Gastrocnemius medialis (tissue), 4 donors: ENCODE results near the gene OMP. TPM values are rescaled to one million over a fixed set of nuclear protein-coding genes. Genes with fewer than 3 reads are reported as not detected.
A peak's percentile ranks its signal among the peaks of the same experiment; 100 is the strongest.

Experiments used
- ATAC-seq, 2 donors: fragments of 150-250 bp; one replicate each; pipeline ENCODE4 v1.9.1; 2016
- DNase-seq, 2 donors: peaks; one replicate each; pipeline ENCODE4 v3.0.0-alpha.2; 2019
- H3K27ac ChIP-seq, 4 donors: fragments of 200-600 bp; sonication (generic); 1 replicate in 1 of 4; 2 replicates in 3 of 4; pipeline ENCODE4 v1.5.1; 2016 to 2018; ENCODE audit warnings: mild to moderate bottlenecking in 2 of 4, moderate library complexity in 1 of 4
- H3K27me3 ChIP-seq, 3 donors: fragments of 200-600 bp; sonication (generic) in 2 of 3; 1 replicate in 1 of 3; 2 replicates in 2 of 3; pipeline versions ENCODE4 v1.5.1 to v1.6.0; 2016 to 2019; ENCODE audit warnings: mild to moderate bottlenecking in 1 of 3, moderate library complexity in 1 of 3
- H3K36me3 ChIP-seq, 2 donors: fragments of 200-600 bp; sonication (generic) in 1 of 2; one replicate each; pipeline ENCODE4 v1.5.1; 2017 to 2018
- H3K4me1 ChIP-seq, 2 donors: fragments of 200-600 bp; sonication (generic) in 1 of 2; one replicate each; pipeline ENCODE4 v1.5.1; 2016 to 2017; ENCODE audit warnings: mild to moderate bottlenecking in 2 of 2
- H3K4me3 ChIP-seq, 4 donors: fragments of 200-600 bp; sonication (generic) in 3 of 4; 1 replicate in 1 of 4; 2 replicates in 3 of 4; pipeline ENCODE4 v1.5.1; 2016 to 2019; ENCODE audit warnings: mild to moderate bottlenecking in 2 of 4
- H3K9me3 ChIP-seq, 3 donors: fragments of 200-600 bp; sonication (generic) in 2 of 3; 1 replicate in 1 of 3; 2 replicates in 2 of 3; pipeline ENCODE4 v1.5.1; 2016 to 2019
- CTCF ChIP-seq, 5 experiments: fragments of 450-650 bp in 3 of 5; fragments of 200-600 bp in 2 of 5; sonication (generic) in 2 of 5; IDR thresholded peaks in 4 of 5; conservative IDR thresholded peaks in 1 of 5; 1 replicate in 4 of 5; 2 replicates in 1 of 5; pipeline ENCODE4 v1.5.1; 2016 to 2019; ENCODE audit warnings: antibody characterized with exemption in 5 of 5, mild to moderate bottlenecking in 3 of 5, moderate library complexity in 3 of 5
- POLR2A ChIP-seq, 2 donors: fragments of 450-650 bp; IDR thresholded peaks; one replicate each; pipeline ENCODE4 v1.6.1; 2017; ENCODE audit warnings: antibody characterized with exemption in 2 of 2, mild to moderate bottlenecking in 2 of 2, moderate library complexity in 2 of 2
- in situ Hi-C, 4 donors: fragments of 200-750 bp; cut with MboI; loops; one replicate each; pipeline versions ENCODE4 v1.15.0 to v1.8.0; 2017; ENCODE audit warnings: low sequenced_read_pairs in 4 of 4
- intact Hi-C: fragments of 100-400 bp; cut with DNase I; formaldehyde crosslinking; loops from one replicate; pipeline ENCODE4 v1.15.1; 2023; ENCODE audit warnings: low total_unique reads
- total RNA-seq, 4 donors: library from RNA; depleted of rRNA; stranded (reverse); fragments of >200 nt; gene quantifications; one replicate each; pipeline versions ENCODE4 v1.1.0 to v1.2.3, GENCODE V29; 2016

Gene OMP
- total RNA-seq, 4 donors from 2014 or later, result not detected

GRCh38 chr11:77074626-77075221, 27.9 kb upstream of the OMP start:
- Histone ChIP-seq H3K9me3 (no peaks in the 10 kb centered on the region), H3K4me1 (peaks cover 13 to 15% of the 10 kb centered on the region in 2 donors), H3K27ac (peak overlapping the region; percentile 65 to 74 (median 70)), H3K4me3 (no peak overlapping the region), H3K27me3 (no peaks in the 10 kb centered on the region), H3K36me3 (no peaks in the 10 kb centered on the region)
- in situ Hi-C loops (no loop called here), intact Hi-C loops (loop anchor here (10.0 kb wide), 1 partner anchor 160 kb away; no protein-coding TSS in a partner anchor)
- TF ChIP-seq CTCF (IDR thresholded peaks at IDR 0.05 in 4 of 5, conservative IDR thresholded peaks at IDR 0.05 in 1 of 5), result no peak
- TF ChIP-seq POLR2A (IDR thresholded peaks at IDR 0.05), result no peak
- no peak for DNase-seq
- ATAC-seq, result no peak

- Histone ChIP-seq H3K4me3 (no peak overlapping the region), H3K27ac (no peak overlapping the region), H3K9me3 (no peaks in the 10 kb centered on the region), H3K4me1 (peaks cover 13 to 15% of the 10 kb centered on the region in 2 donors), H3K36me3 (no peaks in the 10 kb centered on the region), H3K27me3 (no peaks in the 10 kb centered on the region)
- intact Hi-C loops (loop anchor here (10.0 kb wide), 1 partner anchor 161 kb away; no protein-coding TSS in a partner anchor), in situ Hi-C loops (no loop called here)
- ATAC-seq (no peak), DNase-seq (no peak)
- TF ChIP-seq CTCF (IDR thresholded peaks at IDR 0.05 in 4 of 5, conservative IDR thresholded peaks at IDR 0.05 in 1 of 5) (no peak), POLR2A (IDR thresholded peaks at IDR 0.05) (no peak)
Measured at GRCh38 chr11:77075425-77075905, 27.2 kb upstream of the OMP start.

GRCh38 chr11:77079666-77080065, 23.0 kb upstream of the OMP start:
- ATAC-seq (no peak), DNase-seq (no peak)
- Histone ChIP-seq H3K9me3 (no peaks in the 10 kb centered on the region), H3K4me1 (peaks cover 5% of the 10 kb centered on the region in 2 donors), H3K36me3 (no peaks in the 10 kb centered on the region), H3K4me3 (no peak overlapping the region), H3K27ac (no peak overlapping the region), H3K27me3 (no peaks in the 10 kb centered on the region)
- intact Hi-C loops, result loop anchor here (10.0 kb wide), 1 partner anchor 165 kb away; no protein-coding TSS in a partner anchor
- no peak for TF ChIP-seq POLR2A (IDR thresholded peaks at IDR 0.05)
- no peak for TF ChIP-seq CTCF (IDR thresholded peaks at IDR 0.05 in 4 of 5, conservative IDR thresholded peaks at IDR 0.05 in 1 of 5)
- in situ Hi-C loops, result no loop called here

GRCh38 chr11:77080643-77081210, 21.9 kb upstream of the OMP start:
- DNase-seq (no peak), ATAC-seq (no peak)
- intact Hi-C loops, result no loop called here
- H3K4me3 ChIP-seq, result no peak overlapping the region
- peaks cover 5% of the 10 kb centered on the region in 2 donors for H3K4me1 ChIP-seq
- no peak overlapping the region for H3K27ac ChIP-seq
- H3K36me3 ChIP-seq, result no peaks in the 10 kb centered on the region
- in situ Hi-C loops, result no loop called here
- H3K27me3 ChIP-seq, result no peaks in the 10 kb centered on the region
- H3K9me3 ChIP-seq, result no peaks in the 10 kb centered on the region
- TF ChIP-seq CTCF (IDR thresholded peaks at IDR 0.05 in 4 of 5, conservative IDR thresholded peaks at IDR 0.05 in 1 of 5), result no peak
- TF ChIP-seq POLR2A (IDR thresholded peaks at IDR 0.05), result no peak
